Fibroblast of lung (primary cell): ENCODE measurements around the gene MT3. TPM values are rescaled to one million over a fixed set of nuclear protein-coding genes. Genes with fewer than 3 reads are reported as not detected.

Source experiments
- DNase-seq, 2 donors: peaks; one replicate each; pipeline versions ENCODE4 v3.0.0 to v3.0.0-alpha.2; 2010; ENCODE audit warnings: low read depth in 2 of 2
- H2AFZ ChIP-seq: 2 replicates; pipeline ENCODE4 v1.5.1; 2012; ENCODE audit warnings: low read length, control low read depth, inconsistent platforms
- H3K27ac ChIP-seq: 2 replicates; pipeline ENCODE4 v1.5.1; 2011; ENCODE audit warnings: low read length, control low read depth; ENCODE audit not compliant: insufficient read depth
- H3K27me3 ChIP-seq: 2 replicates; pipeline ENCODE4 v1.5.1; 2011; ENCODE audit warnings: mild to moderate bottlenecking, low read length; ENCODE audit not compliant: control insufficient read depth, insufficient read depth
- H3K36me3 ChIP-seq: 2 replicates; pipeline ENCODE4 v1.5.1; 2011; ENCODE audit warnings: low read length; ENCODE audit not compliant: control insufficient read depth, insufficient read depth
- H3K4me1 ChIP-seq: 2 replicates; pipeline ENCODE4 v1.5.1; 2011; ENCODE audit warnings: low read length; ENCODE audit not compliant: control insufficient read depth, insufficient read depth; ENCODE audit errors: extremely low read depth
- H3K4me2 ChIP-seq: 2 replicates; pipeline ENCODE4 v1.5.1; 2011; ENCODE audit warnings: low read length, control low read depth; ENCODE audit not compliant: insufficient read depth; ENCODE audit errors: extremely low read depth
- H3K4me3 ChIP-seq, 4 experiments: fragments of 200-600 bp in 1 of 4; sonication (generic) in 1 of 4; replicated peaks in 1 of 4; 2 replicates each; pipeline ENCODE4 v1.5.1; 2011 to 2016; ENCODE audit warnings: low read length in 4 of 4, low read depth in 3 of 4, mild to moderate bottlenecking in 3 of 4, control low read depth in 2 of 4, inconsistent platforms in 1 of 4, mixed read lengths in 1 of 4; ENCODE audit not compliant: insufficient read depth in 1 of 4; ENCODE audit errors: control extremely low read depth in 1 of 4
- H3K79me2 ChIP-seq: 2 replicates; pipeline ENCODE4 v1.5.1; 2012; ENCODE audit warnings: mild to moderate bottlenecking, low read length, inconsistent platforms; ENCODE audit not compliant: control insufficient read depth, insufficient read depth
- H3K9ac ChIP-seq: 2 replicates; pipeline ENCODE4 v1.5.1; 2011; ENCODE audit warnings: mild to moderate bottlenecking, low read length, control low read depth; ENCODE audit not compliant: insufficient read depth
- H3K9me3 ChIP-seq: 2 replicates; pipeline ENCODE4 v1.5.1; 2012; ENCODE audit warnings: low read depth, low read length; ENCODE audit not compliant: control insufficient read depth, insufficient read depth
- H4K20me1 ChIP-seq: 2 replicates; pipeline ENCODE4 v1.5.1; 2011; ENCODE audit warnings: low read length; ENCODE audit not compliant: control insufficient read depth, insufficient read depth; ENCODE audit errors: extremely low read depth
- CTCF ChIP-seq, 2 donors: IDR thresholded peaks in 1 of 2; conservative IDR thresholded peaks in 1 of 2; 1 replicate in 1 of 2; 2 replicates in 1 of 2; pipeline ENCODE4 v1.5.1; 2011 to 2012; ENCODE audit warnings: low read length in 2 of 2, control low read depth in 1 of 2, inconsistent platforms in 1 of 2, low read depth in 1 of 2, mild to moderate bottlenecking in 1 of 2
- EZH2 ChIP-seq: IDR thresholded peaks from 2 replicates; pipeline ENCODE4 v1.5.1; 2012; ENCODE audit warnings: low read length, control low read depth, mild to moderate bottlenecking; ENCODE audit errors: missing control alignments
- polyA plus RNA-seq, 2 donors: library from polyadenylated mRNA; depleted of rRNA in 1 of 2; stranded (reverse) in 1 of 2; unstranded in 1 of 2; fragments of >200 nt; gene quantifications; 2 replicates each; pipeline ENCODE4 v1.2.1, GENCODE V29; 2011 to 2012; ENCODE audit warnings: missing spikeins in 1 of 2
- total RNA-seq: library from RNA; depleted of rRNA; stranded (reverse); fragments of >200 nt; gene quantifications from 2 replicates; pipeline ENCODE4 v1.2.1, GENCODE V29; 2014

Gene MT3
- total and polyA plus RNA-seq, 2 donors (not counting 1 experiment from before 2014, with no cell fraction given) = not detected

DNA sequence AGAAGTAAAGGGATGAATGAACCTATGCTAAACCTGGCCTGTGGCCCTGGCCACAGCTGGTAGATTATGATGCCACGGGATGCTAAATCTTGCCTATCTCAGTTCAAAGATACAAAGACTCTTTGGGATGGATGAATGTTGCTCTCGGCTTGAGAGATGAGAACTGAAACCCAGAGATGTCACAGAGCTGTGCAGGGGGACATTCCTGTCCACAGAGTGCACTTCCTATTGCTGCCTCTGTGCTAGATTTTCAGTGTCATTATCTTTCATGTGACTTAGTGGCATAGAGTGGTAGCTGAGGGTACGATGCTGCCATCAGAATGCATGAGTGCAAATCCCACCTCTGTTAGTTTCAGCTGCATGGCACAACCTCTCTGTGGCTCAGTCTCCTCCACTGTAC is 40.8 kb downstream of the MT3 start:
- no peaks in the 10 kb centered on the region for H4K20me1 ChIP-seq
- no peak for DNase-seq
- H3K9ac ChIP-seq = no peak overlapping the region
- H3K79me2 ChIP-seq = peaks cover 12% of the 10 kb centered on the region
- H2AFZ ChIP-seq = no peak overlapping the region
- no peaks in the 10 kb centered on the region for H3K27me3 ChIP-seq
- H3K9me3 ChIP-seq = no peaks in the 10 kb centered on the region
- H3K27ac ChIP-seq = no peak overlapping the region
- no peak overlapping the region for H3K4me3 ChIP-seq
- peaks cover 1% of the 10 kb centered on the region for H3K36me3 ChIP-seq
- no peak overlapping the region for H3K4me2 ChIP-seq
- TF ChIP-seq CTCF (conservative IDR thresholded peaks at IDR 0.05 in 1 of 2, IDR thresholded peaks at IDR 0.05 in 1 of 2; ENCODE audit: low read depth in 1 of 2, low read length in 2 of 2) (no peak), EZH2 (no peak)
- peaks cover 4% of the 10 kb centered on the region for H3K4me1 ChIP-seq

- no peak for DNase-seq
- no peak for TF ChIP-seq CTCF (conservative IDR thresholded peaks at IDR 0.05 in 1 of 2, IDR thresholded peaks at IDR 0.05 in 1 of 2; ENCODE audit: low read depth in 1 of 2, low read length in 2 of 2)
- TF ChIP-seq EZH2 = no peak
- Histone ChIP-seq H3K27ac (no peak overlapping the region), H3K9me3 (no peaks in the 10 kb centered on the region), H3K36me3 (peaks cover 1% of the 10 kb centered on the region), H3K4me2 (no peak overlapping the region), H3K4me3 (no peak overlapping the region), H3K9ac (no peak overlapping the region), H2AFZ (no peak overlapping the region), H3K4me1 (peaks cover 4% of the 10 kb centered on the region), H3K27me3 (no peaks in the 10 kb centered on the region), H3K79me2 (peaks cover 5% of the 10 kb centered on the region), H4K20me1 (no peaks in the 10 kb centered on the region)
These were observed 41.9 kb downstream of the MT3 start for GRCh38 chr16:56631197-56631596.

GRCh38 chr16:56631832-56632155 is 42.5 kb downstream of the MT3 start:
- no peaks in the 10 kb centered on the region for H3K27me3 ChIP-seq
- no peak for DNase-seq
- H3K36me3 ChIP-seq = no peaks in the 10 kb centered on the region
- H3K4me2 ChIP-seq = peak overlapping the region; percentile 61
- no peaks in the 10 kb centered on the region for H3K9me3 ChIP-seq
- no peak overlapping the region for H3K27ac ChIP-seq
- H4K20me1 ChIP-seq = no peaks in the 10 kb centered on the region
- H3K9ac ChIP-seq = peak overlapping the region; percentile 26
- no peak for TF ChIP-seq EZH2
- no peak for TF ChIP-seq CTCF (conservative IDR thresholded peaks at IDR 0.05 in 1 of 2, IDR thresholded peaks at IDR 0.05 in 1 of 2; ENCODE audit: low read depth in 1 of 2, low read length in 2 of 2)
- H3K4me3 ChIP-seq = peak overlapping the region in 3 of 4 experiments; percentile 32 to 58 (median 47)
- H2AFZ ChIP-seq = peak overlapping the region; percentile 91
- no peaks in the 10 kb centered on the region for H3K79me2 ChIP-seq
- peaks cover 4% of the 10 kb centered on the region for H3K4me1 ChIP-seq
